LoVo (cell line): ENCODE measurements around the gene RAB11FIP3.
"Not testable (repeated sequence)": the region's sequence is repeated elsewhere in the genome, so short reads cannot be mapped to it uniquely, and the experiment has no call there.

Experiments
- DNase-seq: peaks from one replicate; pipeline ENCODE4 v3.0.0-alpha.2; 2016; ENCODE audit warnings: low spot score

RAB11FIP3 gene, protein sequence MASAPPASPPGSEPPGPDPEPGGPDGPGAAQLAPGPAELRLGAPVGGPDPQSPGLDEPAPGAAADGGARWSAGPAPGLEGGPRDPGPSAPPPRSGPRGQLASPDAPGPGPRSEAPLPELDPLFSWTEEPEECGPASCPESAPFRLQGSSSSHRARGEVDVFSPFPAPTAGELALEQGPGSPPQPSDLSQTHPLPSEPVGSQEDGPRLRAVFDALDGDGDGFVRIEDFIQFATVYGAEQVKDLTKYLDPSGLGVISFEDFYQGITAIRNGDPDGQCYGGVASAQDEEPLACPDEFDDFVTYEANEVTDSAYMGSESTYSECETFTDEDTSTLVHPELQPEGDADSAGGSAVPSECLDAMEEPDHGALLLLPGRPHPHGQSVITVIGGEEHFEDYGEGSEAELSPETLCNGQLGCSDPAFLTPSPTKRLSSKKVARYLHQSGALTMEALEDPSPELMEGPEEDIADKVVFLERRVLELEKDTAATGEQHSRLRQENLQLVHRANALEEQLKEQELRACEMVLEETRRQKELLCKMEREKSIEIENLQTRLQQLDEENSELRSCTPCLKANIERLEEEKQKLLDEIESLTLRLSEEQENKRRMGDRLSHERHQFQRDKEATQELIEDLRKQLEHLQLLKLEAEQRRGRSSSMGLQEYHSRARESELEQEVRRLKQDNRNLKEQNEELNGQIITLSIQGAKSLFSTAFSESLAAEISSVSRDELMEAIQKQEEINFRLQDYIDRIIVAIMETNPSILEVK

DNA sequence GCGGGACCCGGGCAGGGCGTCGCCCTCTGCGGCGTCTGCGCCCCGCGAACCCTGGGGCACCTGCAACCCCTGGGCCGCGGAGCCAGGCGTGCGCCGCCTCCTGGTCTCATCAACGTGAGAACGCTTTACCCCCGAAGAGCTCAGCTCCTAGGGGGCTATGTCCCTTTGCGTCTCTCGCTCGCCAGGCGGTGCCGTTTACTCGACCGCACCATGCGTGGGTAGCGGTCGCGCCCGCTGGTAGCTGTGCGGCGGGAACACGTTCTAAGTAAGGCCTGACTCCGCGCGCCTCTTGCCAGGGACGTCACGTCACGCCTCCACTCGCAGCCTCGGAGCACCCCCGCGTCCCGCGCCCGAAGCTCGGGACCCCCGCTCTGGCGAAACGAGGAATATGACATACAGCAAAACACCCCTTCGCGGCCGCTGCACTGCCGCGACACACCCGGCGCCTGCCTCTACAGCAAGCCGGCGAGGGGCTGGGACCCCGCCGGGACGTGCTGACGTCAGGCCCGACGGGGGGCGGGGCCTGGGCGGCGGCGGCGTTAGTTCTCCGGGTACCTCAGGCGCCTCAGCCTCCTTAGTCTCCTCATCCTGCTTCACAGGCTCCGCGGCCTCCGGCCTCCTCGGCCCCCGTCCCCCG, at the start of gene RAB11FIP3:
TSS of gene RAB11FIP3 (plus strand) at position 568 of the 637 bp plus-strand sequence. CDS start 358 bp downstream, outside the sequence.
- DNase-seq, result peak; percentile 87

DNA sequence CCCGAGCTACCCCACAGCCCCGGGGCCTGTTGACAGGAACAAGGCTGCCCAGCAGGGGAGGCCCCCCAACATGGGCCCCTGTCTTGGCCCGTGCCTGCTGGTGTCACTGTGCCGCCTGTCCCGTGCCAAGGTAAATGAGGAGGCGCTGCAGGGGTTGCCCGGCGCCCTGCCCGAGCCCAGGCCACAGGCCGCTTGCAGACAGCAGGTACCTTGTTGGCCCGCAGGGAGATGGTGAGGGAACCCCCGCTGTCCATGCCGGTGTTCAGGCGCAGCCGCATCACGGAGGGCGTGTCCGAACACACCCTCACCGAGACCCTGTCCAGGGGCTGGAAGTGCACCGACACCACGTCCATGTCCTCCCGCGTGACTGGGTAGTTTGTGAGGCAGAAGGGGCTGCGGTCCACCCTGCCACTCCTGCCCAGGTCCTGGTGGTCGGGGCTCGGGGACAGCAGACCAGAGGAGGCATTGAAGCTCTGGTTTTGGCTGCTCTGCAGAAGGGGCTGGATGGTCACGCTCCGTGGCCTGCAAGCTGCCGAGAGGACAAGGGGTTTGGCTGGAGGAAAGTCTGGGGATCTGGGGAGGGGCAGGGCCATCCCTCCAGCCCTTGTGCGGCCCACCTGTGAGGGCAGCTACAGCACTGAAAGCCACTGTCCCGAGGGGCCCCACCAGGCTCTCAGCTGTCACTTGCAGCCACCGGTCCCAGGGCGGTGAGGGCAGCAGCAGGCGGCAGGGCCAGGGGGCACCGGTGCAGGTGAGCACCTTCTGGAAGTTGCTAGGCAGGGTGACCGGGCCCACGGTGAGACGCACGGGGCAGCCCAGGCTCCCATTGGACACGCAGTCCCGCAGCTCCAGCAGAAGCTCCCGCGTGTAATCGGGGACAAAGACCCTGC, 49.3 kb upstream of the RAB11FIP3 start:
- DNase-seq, result no peak

DNA sequence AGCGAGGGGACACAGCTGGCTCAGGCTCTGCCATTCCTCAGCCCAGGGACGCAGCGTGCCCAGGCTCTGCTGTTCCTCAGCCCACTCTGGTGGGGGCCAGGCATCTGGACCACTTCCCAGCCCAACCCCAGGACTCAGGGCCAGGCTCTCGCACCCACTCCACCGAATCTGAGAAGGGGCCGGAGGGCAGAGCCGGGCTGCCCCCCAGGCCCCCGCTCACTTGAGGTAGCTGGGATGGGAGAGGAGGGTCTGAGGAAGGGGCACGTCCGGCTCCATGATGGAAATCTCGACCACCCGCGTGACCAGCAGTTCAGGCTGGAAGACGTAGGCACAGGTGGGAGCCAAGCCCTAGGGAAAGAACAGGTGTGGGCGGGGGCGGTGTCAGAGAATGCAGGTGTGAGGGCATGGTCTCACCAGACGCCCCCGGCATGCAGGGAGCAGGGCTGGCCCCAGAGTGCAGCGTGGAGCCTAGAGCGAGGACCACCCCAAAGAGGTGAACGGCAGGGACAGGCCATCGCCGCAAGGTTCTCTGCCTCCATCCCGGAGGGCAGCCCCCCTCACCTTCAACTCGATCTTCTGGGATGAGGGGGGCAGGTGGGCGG, 48.5 kb upstream of the RAB11FIP3 start:
- DNase-seq, result no peak

DNA sequence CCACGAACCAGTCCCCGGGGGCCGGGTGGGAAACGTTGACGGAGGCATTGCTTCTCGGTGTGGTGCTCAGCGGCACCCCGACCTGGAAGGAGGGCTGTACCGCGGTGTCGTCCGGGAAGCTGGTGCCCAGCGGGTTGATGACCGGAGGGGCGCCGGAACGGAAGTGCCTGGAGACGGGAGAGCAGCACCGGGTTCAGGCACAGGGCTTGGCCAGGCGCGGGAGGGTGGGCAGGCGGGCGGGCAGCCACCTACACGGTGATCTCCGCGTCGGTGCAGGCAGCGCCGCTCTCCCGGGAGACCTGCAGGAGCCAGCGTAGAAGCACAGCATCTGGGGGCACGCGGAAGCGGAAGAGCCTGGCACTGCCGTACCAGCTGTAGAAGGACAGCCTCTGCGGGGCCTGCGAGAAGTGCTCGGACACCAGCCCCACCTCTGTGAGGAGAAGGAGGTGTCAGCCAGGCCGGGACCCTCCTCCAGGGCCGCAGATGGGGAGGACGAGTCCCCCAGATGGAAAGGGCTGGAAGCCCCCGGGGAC, 48.0 kb upstream of the RAB11FIP3 start:
- no peak for DNase-seq

DNA sequence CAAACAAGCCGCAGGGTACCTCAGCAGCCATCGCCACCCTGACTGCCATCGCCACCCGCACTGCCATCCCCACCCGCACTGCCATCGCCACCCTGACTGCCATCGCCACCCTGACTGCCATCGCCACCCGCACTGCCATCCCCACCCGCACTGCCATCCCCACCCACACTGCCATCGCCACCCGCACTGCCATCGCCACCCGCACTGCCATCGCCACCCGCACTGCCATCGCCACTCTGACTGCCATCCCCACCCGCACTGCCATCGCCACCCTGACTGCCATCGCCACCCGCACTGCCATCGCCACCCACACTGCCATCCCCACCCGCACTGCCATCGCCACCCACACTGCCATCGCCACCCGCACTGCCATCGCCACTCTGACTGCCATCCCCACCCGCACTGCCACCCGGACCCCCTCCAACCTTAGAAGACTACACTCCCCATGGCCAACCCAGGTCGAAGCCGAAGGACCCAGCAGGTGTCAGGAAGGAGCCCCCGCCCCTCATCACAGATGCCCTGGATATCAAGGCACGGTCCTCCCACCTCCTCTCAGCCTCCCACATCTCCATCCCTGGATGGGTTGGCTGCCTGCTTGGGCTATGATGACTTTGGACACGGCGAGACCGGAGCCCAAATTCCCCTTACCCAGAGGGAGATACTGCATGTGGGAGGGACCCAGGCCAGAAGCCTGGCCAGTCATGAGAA, 47.2 kb upstream of the RAB11FIP3 start:
- not testable (repeated sequence) for DNase-seq

DNA sequence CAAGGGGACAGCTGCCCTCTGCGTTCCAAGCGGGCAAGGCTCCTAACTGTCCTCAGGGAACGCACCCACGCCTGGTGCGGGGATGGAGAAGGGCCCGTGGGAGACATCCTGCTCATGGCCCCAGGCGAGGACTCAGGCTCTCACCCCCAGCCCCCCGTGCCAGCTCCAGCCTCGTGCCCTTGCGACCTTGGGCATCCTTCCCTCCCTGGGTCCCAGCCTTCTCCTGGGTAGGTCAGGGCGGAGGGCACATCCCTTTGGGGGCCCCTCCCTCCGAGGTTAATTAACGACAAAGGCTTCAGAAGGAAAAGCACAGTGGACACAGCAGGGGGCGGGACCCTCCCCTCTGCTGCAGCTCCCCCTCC, 46.6 kb upstream of the RAB11FIP3 start:
- DNase-seq, result no peak

DNA sequence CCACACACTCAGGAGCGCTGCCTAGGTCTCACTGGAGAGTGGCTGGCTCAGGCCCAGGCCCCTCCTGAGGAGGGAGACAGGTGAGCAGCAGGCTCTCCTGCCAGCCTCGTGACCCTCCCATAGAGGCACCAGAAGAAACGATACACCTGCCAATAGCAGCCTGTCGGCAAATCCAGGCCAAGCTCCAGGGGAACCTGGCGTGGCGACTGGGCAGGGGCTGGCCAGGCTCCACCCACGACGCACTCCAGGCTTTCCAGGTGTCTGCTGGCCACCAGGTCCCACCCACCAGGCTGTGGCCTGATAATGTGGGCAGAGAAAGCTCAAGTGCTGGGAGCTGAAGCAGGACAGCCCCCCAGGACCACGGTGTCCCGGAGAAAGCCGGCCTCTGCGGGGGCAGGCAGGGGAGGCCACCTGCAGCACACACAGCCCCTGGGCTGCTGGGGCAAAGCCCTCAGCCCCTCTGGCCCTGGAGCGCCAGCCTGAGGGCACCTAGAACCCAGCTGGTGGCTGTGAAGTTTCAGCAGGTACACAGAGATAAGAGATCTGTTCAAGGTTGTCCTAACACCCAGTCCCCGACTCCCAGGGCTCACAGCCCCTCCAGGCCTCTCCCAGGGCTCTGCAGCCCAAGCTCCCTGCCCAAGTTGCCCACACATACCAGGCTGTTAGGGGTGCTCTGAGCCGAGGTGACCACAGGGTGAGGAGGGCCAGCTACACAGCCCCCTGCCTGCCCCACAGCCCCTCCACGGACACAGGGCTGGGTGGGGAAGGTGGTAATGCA, 46.1 kb upstream of the RAB11FIP3 start:
- DNase-seq, result no peak

DNA sequence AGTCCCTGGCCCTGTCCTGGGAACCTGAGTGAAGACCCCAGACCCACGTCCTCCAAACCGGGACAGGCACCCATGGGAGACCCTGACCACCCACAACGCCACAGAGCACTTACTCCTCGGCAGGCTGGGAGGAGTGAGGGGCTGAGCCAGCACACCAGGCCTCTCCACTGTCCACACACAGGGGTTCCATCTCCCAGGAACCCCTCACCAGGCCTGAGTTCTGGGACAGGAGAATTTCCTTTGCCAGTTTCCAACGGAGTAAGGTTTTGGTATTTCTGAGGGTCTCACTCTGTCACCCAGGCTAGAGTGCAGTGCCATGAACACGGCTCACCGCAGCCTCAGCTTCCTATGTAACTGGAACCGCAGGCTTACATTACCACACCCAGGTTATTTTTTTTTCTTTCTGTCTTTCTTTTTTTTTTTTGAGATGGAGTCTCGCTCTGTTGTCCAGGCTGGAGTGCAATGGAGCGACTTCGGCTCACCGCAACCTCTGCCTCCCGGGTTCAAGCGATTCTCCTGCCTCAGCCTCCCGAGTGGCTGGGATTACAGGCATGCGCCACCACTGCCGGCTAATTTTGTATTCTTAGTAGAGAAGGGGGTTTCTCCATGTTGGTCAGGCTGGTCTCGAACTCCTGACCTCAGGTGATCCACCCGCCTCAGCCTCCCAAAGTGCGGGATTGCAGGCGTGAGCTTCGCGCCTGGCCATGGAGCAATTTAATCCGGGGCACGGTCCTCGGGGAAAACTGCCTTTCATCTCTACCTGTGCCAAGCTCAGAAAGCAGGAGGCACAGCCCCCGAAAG, 45.3 kb upstream of the RAB11FIP3 start:
- no peak for DNase-seq

DNA sequence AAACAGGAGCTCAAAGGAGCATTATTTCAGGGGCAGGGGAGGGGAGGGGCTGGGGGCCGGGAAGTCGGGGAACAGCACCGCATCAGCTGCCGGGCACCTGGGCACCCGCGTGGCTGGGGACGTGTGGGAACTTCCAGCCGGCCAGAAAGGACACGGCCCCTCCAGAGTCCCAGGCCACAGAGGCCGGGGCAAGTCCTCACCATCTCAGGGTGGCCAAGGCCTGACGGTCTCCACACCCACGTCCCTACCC, 44.8 kb upstream of the RAB11FIP3 start:
- DNase-seq, result no peak

DNA sequence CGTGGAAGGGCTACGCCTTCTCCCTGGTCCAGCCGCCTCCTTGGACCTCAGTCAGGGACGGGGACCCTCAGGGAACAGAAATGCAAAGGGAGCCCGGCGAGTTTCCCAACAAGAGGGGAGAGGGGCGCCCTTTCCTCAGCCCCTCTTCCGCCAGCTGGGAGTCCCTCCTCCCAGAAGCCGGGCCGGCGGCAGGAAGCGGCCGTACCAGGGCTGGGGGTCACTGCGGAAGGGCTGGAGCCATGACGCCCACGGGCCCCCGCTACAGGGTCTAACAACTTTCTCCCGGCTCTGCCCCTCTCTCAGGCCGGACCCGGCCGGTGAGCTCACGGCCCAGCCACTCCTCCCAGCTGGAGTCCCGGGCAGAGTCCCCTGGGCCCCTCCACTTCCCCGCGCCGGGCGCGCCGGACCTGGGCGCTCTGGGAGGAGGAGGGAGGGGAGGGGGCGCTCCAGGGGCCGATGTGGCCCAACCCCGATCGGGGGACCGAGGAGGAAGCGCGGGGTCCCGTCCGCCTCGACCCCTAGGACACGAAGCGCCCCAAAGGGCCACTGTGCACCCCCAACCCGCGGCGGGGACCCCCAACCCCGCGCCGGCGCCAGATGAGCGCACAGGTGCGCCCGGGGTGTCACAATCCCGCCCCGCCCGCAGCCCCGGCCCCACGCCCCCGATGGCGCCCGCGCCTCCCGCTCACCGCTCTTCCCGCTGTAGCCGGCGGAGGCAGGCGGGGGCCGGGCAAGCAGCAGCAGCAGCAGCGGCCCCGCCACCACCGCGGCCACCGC, 44.2 kb upstream of the RAB11FIP3 start:
- no peak for DNase-seq

DNA sequence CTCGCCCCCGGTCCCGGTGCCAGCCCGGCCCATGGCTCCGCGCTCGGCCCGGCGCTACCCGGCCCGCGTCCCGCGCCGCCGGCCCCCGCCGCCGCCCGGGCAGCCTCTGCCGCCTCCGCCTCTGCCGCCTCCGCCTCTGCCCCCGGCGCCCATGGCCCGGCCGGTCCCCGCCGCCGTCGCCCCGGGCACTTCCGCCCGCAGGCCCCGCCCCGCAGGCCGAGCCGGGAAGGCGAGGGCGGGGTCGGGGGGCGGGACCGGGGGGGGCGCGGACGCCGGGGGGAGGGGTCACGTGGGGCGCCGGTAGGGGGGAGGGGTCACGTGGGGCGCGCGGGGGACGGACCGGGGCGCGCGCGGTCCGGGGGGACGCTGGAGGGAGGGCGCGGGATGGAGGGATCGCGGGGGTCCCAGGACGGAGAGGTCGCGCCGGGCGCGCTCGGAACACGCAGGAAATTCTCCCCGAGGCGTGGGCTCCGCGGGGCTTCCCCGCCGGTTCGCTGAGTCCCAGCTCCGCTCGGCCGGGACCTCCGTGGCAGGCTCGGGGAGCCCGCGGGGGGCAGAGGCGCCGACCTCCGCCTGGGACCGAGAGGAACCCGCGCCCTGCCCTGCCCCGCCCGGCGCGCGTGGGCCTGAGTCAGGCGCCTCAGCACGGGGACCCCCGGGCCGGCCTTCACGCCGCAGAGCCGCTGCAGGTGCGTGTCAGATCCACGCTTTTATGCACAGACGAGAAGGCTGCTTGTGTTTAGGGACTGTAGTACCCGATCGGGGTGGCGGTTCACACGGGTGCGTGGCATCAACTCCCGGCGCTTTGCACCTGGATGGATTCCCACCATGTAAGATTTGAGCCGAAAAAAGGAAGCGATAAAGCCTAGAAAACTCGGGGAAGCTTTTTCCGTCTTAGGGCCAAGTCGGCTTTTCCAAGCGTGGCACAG, 43.4 kb upstream of the RAB11FIP3 start, which contains the start of gene PGAP6:
TSS of gene PGAP6 (minus strand) at position 190 of the 929 bp plus-strand sequence. CDS start at position 33, 157 bp downstream.
- peak; percentile 75 for DNase-seq

DNA sequence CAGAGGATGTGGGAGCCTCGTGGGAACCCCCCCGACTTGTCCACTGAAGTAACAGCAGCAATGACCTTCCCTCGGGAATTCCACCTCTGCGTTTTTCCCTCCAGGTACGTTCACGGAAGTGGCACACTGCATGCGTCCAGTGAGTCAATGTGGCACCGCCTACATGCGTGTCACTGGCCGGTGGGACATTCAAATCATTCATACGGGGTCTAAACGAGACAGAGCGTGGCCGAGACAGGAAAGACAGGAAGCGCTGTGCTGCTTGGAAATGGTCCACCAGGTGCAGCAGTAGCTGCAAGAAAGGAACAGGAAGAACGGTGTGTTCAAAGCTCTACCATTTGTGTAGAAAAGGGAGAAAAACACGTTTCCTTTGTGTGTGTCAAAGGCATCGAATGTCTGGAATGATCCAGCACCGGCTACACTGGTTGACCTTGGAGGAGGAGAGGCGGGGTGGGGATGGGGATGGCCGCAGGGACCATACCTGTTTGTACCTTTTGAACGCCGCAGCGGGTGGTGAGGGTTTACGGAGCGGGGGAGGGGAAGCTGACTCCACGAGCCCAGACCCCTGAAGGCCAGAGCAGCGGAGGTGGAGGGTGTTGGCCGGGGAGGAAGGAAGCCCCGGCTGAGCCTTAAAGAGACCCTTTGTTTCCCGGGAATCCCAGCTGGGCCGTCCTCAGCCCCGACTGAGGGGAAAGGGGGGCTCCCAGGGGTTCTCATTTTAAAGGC, 42.0 kb upstream of the RAB11FIP3 start:
- DNase-seq, result no peak

DNA sequence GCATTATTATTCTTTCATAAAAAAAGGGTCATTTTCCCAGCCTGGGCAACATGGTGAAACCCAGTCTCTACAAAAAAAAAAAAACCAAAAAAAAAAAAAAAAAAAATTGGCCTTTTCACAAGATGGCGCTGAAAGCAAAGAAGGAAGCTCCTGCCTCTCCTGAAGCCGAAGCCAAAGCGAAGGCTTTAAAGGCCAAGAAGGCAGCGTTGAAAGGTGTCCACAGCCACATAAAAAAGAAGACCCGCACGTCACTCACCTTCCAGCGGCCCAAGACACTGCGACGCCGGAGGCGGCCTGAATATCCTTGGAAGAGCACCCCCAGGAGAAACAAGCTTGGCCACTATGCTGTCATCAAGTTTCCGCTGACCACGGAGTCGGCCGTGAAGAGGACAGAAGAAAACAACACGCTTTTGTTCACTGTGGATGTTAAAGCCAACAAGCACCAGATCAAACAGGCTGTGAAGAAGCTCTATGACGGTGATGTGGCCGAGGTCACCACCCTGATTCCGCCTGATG, 38.8 kb upstream of the RAB11FIP3 start:
- DNase-seq, result no peak

DNA sequence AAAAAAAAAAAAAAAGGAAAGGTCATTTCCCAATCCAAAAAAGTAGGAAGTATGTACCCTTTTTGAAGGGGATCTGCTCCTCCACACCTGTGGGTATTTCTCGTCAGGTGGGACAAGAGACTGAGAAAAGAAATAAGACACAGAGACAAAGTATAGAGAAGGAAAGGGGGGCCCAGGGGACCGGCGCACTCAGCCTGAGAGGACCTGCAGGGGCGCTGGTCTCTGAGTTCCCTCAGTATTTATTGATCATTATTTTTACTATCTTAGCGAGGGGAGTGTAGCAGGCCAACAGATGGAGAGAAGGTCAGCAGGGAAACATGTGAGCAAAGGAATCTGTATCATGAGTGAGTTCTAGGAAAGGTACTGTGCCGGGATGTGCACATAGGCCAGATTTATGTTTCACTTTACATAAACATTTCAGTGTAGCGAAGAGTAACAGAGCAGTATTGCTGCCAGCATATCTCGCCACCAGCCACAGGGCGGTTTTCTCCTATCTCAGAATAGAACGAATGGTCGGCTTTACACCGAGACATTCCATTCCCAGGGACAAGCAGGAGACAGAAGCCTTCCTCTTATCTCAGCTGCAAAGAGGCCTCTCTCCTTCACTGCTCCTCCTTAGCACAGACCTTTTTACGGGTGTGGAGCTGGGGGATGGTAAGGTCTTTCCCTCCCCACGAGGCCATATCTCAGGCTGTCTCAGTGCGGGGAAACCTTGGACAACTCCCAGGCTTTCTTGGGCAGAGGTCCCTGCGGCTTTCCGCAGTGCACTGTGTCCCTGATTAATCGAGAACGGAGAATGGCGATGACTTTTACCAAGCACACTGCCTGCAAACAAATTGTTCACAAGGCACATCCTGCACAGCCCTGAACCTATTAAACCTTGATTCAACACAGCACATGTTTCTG, 37.4 kb upstream of the RAB11FIP3 start:
- DNase-seq, result not testable (repeated sequence)

DNA sequence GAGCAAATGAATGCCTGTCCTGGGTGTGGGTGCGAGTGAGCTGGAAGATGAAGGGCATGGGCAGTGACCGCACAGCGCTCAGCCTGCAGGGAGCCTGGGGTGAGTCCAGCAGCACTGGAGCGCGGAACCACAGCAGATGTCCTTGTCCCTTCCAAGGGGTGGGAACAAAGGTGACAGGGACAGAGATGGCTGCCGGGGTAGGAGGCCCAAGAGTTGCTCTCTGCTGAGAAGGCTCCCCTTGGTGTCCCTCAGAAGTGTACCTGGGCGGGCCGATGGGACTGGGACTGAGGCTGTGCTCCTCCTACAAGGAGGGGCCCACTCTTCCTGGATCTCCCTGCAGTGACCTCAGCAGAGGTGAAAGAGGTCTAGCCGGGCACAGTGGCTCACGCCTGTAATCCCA, 36.1 kb upstream of the RAB11FIP3 start:
- DNase-seq, result no peak
